Neural cell (in vitro differentiated cells): Measurements from ENCODE around the gene KYNU. TPM values are rescaled to one million over a fixed set of nuclear protein-coding genes. Genes with fewer than 3 reads are reported as not detected.
"Not testable (repeated sequence)": the region's sequence is repeated elsewhere in the genome, so short reads cannot be mapped to it uniquely, and the experiment has no call there.

ENCODE experiments used
- H2AFZ ChIP-seq: fragments of 200-600, 300-800 bp; sonication (generic), shearing (Covaris generic); 2 replicates; pipeline ENCODE4 v1.6.0; 2014; ENCODE audit warnings: low read depth, mild to moderate bottlenecking, antibody characterized with exemption, low read length, moderate library complexity
- H3F3A ChIP-seq: fragments of 200-600 bp; shearing (Covaris generic); 2 replicates; pipeline ENCODE4 v1.6.1; 2016; ENCODE audit warnings: mild to moderate bottlenecking, moderate library complexity, mixed read lengths, antibody characterized with exemption, low read length; ENCODE audit not compliant: insufficient read depth, poor library complexity, severe bottlenecking
- H3K27ac ChIP-seq: fragments of 200-600, 300-800 bp; sonication (generic), shearing (Covaris generic); 2 replicates; pipeline ENCODE4 v1.5.1; 2014; ENCODE audit warnings: mild to moderate bottlenecking, low read length, moderate library complexity
- H3K27me3 ChIP-seq: fragments of 300-800, 200-600 bp; sonication (generic), shearing (Covaris generic); 2 replicates; pipeline ENCODE4 v1.6.0; 2014; ENCODE audit warnings: mild to moderate bottlenecking, low read depth, low read length, moderate library complexity; ENCODE audit not compliant: insufficient read depth
- H3K36me3 ChIP-seq: fragments of 300-800, 200-600 bp; sonication (generic), shearing (Covaris generic); 2 replicates; pipeline ENCODE4 v1.5.1; 2014; ENCODE audit warnings: mild to moderate bottlenecking, antibody characterized with exemption, low read length, moderate library complexity; ENCODE audit not compliant: insufficient read depth
- H3K4me2 ChIP-seq: fragments of 300-800, 200-600 bp; sonication (generic), shearing (Covaris generic); 2 replicates; pipeline ENCODE4 v1.6.0; 2014; ENCODE audit warnings: mild to moderate bottlenecking, low read length
- H3K4me3 ChIP-seq: fragments of 300-800, 200-600 bp; sonication (generic), shearing (Covaris generic); 2 replicates; pipeline ENCODE4 v1.5.1; 2014; ENCODE audit warnings: mild to moderate bottlenecking, low read length, moderate library complexity
- H3K79me2 ChIP-seq: fragments of 200-600 bp; shearing (Covaris generic); replicated peaks from 2 replicates; pipeline ENCODE4 v1.6.0; 2014; ENCODE audit warnings: mild to moderate bottlenecking, low read length, moderate library complexity; ENCODE audit not compliant: insufficient read depth
- H3K9ac ChIP-seq: fragments of 300-800, 200-600 bp; sonication (generic), shearing (Covaris generic); 2 replicates; pipeline ENCODE4 v1.6.1; 2016; ENCODE audit warnings: mild to moderate bottlenecking, low read length, mixed read lengths
- H3K9me2 ChIP-seq: fragments of 200-600 bp; shearing (Covaris generic); 2 replicates; pipeline ENCODE4 v1.6.1; 2016; ENCODE audit warnings: mild to moderate bottlenecking, low read length, mixed read lengths; ENCODE audit not compliant: insufficient read depth
- H3K9me3 ChIP-seq: fragments of 200-600, 300-800 bp; sonication (generic), shearing (Covaris generic); 2 replicates; pipeline ENCODE4 v1.6.1; 2016; ENCODE audit warnings: mild to moderate bottlenecking, mixed run types, low read length, moderate library complexity, mixed read lengths
- H4K20me1 ChIP-seq: fragments of 200-600 bp; shearing (Covaris generic); 2 replicates; pipeline ENCODE4 v1.6.1; 2016; ENCODE audit warnings: mild to moderate bottlenecking, mixed run types; ENCODE audit not compliant: insufficient read depth
- EP300 ChIP-seq: fragments of 450-650 bp; conservative IDR thresholded peaks from 2 replicates; pipeline ENCODE4 v1.6.1; 2014; ENCODE audit warnings: antibody characterized with exemption, mild to moderate bottlenecking, moderate library complexity; ENCODE audit not compliant: poor library complexity, severe bottlenecking
- EZH2 ChIP-seq: fragments of 200-600, 300-800 bp; shearing (Covaris generic), sonication (generic); IDR thresholded peaks from 2 replicates; pipeline ENCODE4 v1.6.1; 2014; ENCODE audit warnings: antibody characterized with exemption, low read length, borderline replicate concordance, mild to moderate bottlenecking; ENCODE audit not compliant: insufficient read depth, poor library complexity, severe bottlenecking
- MXI1 ChIP-seq: fragments of 450-650 bp; conservative IDR thresholded peaks from 2 replicates; pipeline ENCODE4 v1.6.1; 2014; ENCODE audit warnings: antibody characterized with exemption, mild to moderate bottlenecking; ENCODE audit not compliant: poor library complexity, severe bottlenecking
- POLR2AphosphoS5 ChIP-seq: IDR thresholded peaks from 2 replicates; pipeline ENCODE4 v1.6.1; 2012
- RAD21 ChIP-seq: fragments of 450-650 bp; conservative IDR thresholded peaks from 2 replicates; pipeline ENCODE4 v1.6.1; 2014; ENCODE audit warnings: antibody characterized with exemption, mild to moderate bottlenecking, moderate library complexity
- SMC3 ChIP-seq: fragments of 450-650 bp; conservative IDR thresholded peaks from 2 replicates; pipeline ENCODE4 v1.6.1; 2014; ENCODE audit warnings: antibody characterized with exemption, mild to moderate bottlenecking, moderate library complexity; ENCODE audit not compliant: poor library complexity
- TAF1 ChIP-seq: IDR thresholded peaks from 2 replicates; pipeline ENCODE4 v1.6.1; 2012; ENCODE audit warnings: low read depth
- polyA plus RNA-seq: library from polyadenylated mRNA; depleted of rRNA; stranded (reverse); fragments of >200 nt; gene quantifications from 2 replicates; pipeline ENCODE4 v1.2.3, GENCODE V29; 2014
- TF ChIP-seq, protein P1 (sequence below): IDR thresholded peaks from 2 replicates; pipeline ENCODE4 v1.6.1; 2012; ENCODE audit warnings: borderline replicate concordance
- TF ChIP-seq, protein P2 (sequence below): fragments of 450-650 bp; IDR thresholded peaks from 2 replicates; pipeline ENCODE4 v1.5.1; 2014; ENCODE audit warnings: antibody characterized with exemption, mild to moderate bottlenecking, moderate library complexity; ENCODE audit not compliant: poor library complexity, severe bottlenecking

The KYNU gene
- polyA plus RNA-seq, 1 donor from 2014 or later, result 0.25 TPM

DNA sequence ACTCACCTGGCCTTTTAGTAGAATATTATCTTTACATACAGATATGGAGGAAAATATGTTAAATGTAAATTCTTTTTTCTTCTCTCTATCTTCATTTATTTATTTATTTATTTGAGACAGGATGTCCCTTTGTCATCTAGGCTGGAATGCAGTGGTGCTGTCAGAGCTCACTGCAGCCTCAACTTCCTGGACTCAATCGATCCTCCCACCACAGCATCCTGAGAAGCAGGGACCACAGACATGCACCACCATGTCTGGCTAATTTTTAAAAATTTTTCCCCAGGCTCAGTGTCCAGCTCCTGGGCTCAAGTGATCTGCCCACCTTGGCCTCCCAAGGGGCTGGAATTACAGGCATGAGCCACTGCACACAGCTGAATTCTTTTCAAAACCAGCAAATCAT lies 20.3 kb downstream of the KYNU start:
- Histone ChIP-seq H3K4me2 (no peak overlapping the region), H3K9me2 (no peaks in the 10 kb centered on the region), H3K36me3 (no peaks in the 10 kb centered on the region), H3K9me3 (no peaks in the 10 kb centered on the region), H3K27ac (no peak overlapping the region), H2AFZ (no peak overlapping the region), H3K27me3 (no peaks in the 10 kb centered on the region), H4K20me1 (no peaks in the 10 kb centered on the region), H3K9ac (no peak overlapping the region), H3K4me3 (no peak overlapping the region), H3F3A (no peaks in the 10 kb centered on the region), H3K79me2 (no peaks in the 10 kb centered on the region)
- no peak for TF ChIP-seq EZH2
- TF ChIP-seq EP300, result no peak
- TF ChIP-seq TAF1, result no peak

DNA sequence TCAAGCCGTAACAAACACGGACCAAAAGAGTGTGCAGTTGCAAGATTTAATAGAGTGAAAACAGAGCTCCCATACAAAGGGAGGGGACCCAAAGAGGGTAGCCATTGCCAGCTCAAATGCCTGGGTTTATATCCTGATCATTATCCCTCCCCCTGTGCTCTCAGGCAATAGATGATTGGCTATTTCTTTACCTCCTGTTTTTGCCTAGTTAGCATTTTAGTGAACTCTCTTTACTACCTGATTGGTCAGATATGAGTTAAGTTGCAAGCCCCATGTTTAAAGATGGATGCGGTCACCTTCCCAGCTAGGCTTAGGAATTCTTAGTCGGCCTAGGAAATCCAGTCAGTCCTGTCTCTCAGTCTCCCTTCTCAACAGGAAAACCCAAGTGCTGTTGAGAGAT lies 22.9 kb downstream of the KYNU start:
- H3K27me3 ChIP-seq, H3K9me2 ChIP-seq, H3K79me2 ChIP-seq, H3K9me3 ChIP-seq, H3K27ac ChIP-seq, H3K4me3 ChIP-seq, H2AFZ ChIP-seq, H3F3A ChIP-seq, H3K9ac ChIP-seq, H4K20me1 ChIP-seq, H3K36me3 ChIP-seq, H3K4me2 ChIP-seq: not testable (repeated sequence)

DNA sequence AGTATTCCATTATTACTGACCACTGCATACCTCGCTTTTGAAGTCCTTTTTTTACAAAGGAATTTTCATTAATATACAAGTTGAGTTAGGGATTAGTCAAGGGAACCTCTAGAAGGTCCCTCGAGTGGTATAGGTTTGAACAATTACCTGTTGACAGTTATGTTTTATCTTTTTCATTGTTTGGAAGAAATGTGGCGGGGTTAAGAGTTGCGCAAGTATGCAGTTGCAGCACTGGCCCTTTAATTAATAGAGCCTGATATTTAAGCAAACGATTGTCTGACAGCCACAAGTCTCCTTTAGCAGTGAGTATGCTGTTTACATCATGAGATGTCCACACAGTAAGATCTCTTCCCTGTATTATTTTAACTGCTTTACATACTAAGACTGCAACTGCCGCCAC lies 24.3 kb downstream of the KYNU start:
- Histone ChIP-seq H3K79me2 (no peaks in the 10 kb centered on the region), H3K27ac (no peak overlapping the region), H4K20me1 (no peaks in the 10 kb centered on the region), H3K27me3 (no peaks in the 10 kb centered on the region), H3K36me3 (no peaks in the 10 kb centered on the region), H3K9me2 (no peaks in the 10 kb centered on the region), H3K4me2 (no peak overlapping the region), H3K4me3 (no peak overlapping the region), H3K9ac (no peak overlapping the region), H2AFZ (no peak overlapping the region), H3K9me3 (no peaks in the 10 kb centered on the region), H3F3A (no peaks in the 10 kb centered on the region)
- no peak for TF ChIP-seq SMC3
- no peak for TF ChIP-seq POLR2AphosphoS5
- no peak for TF ChIP-seq MXI1
- TF ChIP-seq RAD21, result no peak
- no peak for TF ChIP-seq TAF1
- TF ChIP-seq, protein P1, sequence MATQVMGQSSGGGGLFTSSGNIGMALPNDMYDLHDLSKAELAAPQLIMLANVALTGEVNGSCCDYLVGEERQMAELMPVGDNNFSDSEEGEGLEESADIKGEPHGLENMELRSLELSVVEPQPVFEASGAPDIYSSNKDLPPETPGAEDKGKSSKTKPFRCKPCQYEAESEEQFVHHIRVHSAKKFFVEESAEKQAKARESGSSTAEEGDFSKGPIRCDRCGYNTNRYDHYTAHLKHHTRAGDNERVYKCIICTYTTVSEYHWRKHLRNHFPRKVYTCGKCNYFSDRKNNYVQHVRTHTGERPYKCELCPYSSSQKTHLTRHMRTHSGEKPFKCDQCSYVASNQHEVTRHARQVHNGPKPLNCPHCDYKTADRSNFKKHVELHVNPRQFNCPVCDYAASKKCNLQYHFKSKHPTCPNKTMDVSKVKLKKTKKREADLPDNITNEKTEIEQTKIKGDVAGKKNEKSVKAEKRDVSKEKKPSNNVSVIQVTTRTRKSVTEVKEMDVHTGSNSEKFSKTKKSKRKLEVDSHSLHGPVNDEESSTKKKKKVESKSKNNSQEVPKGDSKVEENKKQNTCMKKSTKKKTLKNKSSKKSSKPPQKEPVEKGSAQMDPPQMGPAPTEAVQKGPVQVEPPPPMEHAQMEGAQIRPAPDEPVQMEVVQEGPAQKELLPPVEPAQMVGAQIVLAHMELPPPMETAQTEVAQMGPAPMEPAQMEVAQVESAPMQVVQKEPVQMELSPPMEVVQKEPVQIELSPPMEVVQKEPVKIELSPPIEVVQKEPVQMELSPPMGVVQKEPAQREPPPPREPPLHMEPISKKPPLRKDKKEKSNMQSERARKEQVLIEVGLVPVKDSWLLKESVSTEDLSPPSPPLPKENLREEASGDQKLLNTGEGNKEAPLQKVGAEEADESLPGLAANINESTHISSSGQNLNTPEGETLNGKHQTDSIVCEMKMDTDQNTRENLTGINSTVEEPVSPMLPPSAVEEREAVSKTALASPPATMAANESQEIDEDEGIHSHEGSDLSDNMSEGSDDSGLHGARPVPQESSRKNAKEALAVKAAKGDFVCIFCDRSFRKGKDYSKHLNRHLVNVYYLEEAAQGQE, result no peak
- TF ChIP-seq EZH2, result no peak
- TF ChIP-seq, protein P2, sequence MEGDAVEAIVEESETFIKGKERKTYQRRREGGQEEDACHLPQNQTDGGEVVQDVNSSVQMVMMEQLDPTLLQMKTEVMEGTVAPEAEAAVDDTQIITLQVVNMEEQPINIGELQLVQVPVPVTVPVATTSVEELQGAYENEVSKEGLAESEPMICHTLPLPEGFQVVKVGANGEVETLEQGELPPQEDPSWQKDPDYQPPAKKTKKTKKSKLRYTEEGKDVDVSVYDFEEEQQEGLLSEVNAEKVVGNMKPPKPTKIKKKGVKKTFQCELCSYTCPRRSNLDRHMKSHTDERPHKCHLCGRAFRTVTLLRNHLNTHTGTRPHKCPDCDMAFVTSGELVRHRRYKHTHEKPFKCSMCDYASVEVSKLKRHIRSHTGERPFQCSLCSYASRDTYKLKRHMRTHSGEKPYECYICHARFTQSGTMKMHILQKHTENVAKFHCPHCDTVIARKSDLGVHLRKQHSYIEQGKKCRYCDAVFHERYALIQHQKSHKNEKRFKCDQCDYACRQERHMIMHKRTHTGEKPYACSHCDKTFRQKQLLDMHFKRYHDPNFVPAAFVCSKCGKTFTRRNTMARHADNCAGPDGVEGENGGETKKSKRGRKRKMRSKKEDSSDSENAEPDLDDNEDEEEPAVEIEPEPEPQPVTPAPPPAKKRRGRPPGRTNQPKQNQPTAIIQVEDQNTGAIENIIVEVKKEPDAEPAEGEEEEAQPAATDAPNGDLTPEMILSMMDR, result no peak
- no peak for TF ChIP-seq EP300

DNA sequence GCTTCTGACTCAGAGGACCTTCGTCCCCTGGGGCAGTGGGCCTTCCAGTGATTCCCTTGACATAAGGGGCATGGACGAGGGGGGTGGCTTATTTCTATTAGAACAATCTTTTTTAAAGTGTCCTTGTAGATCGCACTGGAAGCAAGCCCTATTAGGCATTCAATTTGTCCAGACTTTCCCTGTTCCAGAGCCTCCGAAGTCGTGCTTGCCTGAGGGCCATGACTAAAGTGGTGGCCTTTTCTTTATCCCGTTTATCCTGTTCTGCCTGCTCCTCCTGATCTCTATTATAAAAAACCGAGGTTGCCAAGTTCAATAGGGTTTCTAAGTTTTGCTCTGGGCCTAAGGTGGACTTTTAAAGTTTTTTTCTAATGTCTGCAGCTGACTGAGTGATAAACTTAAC lies 26.3 kb downstream of the KYNU start:
- not testable (repeated sequence) for H3K79me2 ChIP-seq, H3K4me3 ChIP-seq, H3K27me3 ChIP-seq, H3K9ac ChIP-seq, H2AFZ ChIP-seq, H3K36me3 ChIP-seq, H3K9me3 ChIP-seq, H3K27ac ChIP-seq, H3K9me2 ChIP-seq, H4K20me1 ChIP-seq, H3F3A ChIP-seq, H3K4me2 ChIP-seq
